ENCODE measurements around the gene CSGALNACT2.
A peak's percentile ranks its signal among the peaks of the same experiment; 100 is the strongest.

Gene CSGALNACT2

DNA sequence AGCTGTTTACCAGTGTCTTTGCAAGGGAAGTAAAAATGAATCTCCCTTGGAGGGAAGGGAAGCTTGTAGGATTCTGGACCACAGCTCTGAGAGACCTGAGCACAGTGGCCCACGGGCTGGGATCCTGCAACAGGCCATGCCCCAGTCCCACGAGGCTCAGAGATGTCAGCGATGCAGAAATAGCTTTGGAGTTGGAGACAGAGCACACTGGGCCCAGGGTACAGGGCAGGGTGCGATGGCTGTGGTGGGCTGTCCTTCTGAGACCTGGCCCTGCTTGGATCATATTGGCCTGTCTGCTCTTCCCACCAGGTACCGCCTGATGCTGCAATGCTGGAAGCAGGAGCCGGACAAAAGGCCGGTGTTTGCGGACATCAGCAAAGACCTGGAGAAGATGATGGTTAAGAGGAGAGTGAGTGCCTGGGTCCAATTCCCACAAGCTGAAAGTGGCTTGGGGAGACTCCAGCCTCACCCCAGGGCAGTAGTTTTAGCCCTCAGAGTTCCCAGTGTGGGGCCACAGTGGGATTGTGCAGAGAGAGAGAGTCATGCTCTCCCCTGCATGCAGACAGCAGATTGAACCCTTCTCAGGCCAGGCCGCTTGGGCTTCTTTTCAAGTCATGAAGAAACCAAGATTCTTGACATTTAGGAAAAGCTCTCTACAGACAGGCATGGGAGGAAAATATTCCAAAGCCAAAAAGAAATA is 13.5 kb upstream of the CSGALNACT2 start:
- no peak for DNase-seq

DNA sequence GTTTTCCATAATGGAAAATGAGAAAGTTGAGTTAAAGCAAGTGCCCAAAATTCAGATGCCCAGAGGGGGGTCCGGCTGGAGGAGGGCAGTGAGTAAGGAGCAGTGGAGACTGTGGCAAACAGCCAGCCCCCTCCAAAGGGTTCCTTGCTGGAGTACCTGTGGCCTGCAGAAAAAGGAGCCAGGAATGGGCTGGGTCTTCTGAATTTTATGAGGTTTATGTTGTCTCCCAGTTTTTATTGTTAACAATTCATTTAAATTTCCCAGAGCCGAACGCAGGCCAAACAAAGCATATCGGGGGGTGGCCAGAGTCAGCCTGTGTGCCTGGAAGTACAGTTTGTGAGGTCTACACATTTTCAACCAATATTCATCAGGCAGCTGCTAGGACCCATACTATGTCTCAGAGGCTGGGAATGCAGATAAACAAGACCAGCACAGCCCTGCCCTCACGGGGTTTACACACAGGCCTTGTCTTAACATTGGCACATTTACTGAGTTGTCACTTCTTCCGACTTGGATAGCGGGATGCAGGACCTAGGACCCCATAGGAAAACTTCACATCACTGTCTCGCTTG is 12.9 kb upstream of the CSGALNACT2 start:
- DNase-seq, result no peak

DNA sequence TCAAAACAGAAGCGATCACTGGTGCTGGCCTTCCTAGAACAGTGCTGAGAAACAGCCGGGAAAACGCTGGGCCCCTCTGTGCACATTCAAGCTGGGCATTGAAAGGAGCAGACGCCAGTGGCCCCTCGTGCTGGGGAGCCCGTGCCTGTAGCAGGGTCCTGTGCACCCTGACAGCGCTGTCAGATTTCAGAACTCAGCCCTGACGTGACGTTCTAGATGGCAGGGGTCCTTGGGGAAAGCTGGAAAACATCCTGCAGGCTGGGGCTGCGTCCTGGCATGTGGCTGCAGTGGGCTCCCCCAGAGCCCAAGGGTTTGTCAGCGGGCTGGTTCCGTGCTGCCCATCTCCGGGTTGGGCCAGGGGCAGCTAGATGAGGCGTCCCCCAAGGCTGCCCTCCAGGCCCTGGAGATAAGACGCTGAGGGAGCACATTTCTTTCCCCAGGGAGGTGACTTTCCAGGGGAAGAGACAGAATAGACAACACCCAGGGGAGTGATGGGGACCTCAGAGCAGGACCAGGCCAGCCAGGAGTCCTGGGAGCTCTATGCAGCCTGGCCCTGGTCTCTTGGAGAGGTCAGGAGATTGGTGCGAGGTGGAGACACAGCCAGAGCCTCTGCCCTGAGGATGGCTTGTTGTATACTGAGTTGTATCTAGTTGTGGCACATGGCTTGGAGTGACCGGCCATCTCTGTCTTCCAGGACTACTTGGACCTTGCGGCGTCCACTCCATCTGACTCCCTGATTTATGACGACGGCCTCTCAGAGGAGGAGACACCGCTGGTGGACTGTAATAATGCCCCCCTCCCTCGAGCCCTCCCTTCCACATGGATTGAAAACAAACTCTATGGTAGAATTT is 12.1 kb upstream of the CSGALNACT2 start:
- no peak for DNase-seq

DNA sequence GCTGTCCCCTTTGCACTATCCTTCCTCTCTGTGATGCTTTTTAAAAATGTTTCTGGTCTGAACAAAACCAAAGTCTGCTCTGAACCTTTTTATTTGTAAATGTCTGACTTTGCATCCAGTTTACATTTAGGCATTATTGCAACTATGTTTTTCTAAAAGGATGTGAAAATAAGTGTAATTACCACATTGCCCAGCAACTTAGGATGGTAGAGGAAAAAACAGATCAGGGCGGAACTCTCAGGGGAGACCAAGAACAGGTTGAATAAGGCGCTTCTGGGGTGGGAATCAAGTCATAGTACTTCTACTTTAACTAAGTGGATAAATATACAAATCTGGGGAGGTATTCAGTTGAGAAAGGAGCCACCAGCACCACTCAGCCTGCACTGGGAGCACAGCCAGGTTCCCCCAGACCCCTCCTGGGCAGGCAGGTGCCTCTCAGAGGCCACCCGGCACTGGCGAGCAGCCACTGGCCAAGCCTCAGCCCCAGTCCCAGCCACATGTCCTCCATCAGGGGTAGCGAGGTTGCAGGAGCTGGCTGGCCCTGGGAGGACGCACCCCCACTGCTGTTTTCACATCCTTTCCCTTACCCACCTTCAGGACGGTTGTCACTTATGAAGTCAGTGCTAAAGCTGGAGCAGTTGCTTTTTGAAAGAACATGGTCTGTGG is 11.4 kb upstream of the CSGALNACT2 start:
- no peak for DNase-seq

DNA sequence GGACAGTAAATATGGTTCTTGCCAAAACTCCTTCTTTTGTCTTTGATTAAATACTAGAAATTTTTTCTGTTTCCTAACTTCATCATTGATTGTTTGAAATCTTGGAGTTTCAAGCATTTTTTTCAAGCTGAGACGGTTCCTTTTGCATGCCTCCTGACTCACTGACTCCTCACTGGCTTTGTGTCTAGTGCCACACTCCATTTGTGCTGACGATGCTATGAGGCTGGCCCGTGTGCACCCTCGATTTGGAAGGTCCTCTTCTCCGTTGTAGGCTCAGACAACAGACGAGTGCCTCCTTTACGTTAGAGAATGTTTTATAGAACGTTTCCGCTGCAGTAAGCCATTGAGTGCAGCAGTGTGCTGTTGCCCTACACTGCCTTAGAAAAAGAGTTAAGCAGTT is 10.8 kb upstream of the CSGALNACT2 start:
- DNase-seq, result no peak

DNA sequence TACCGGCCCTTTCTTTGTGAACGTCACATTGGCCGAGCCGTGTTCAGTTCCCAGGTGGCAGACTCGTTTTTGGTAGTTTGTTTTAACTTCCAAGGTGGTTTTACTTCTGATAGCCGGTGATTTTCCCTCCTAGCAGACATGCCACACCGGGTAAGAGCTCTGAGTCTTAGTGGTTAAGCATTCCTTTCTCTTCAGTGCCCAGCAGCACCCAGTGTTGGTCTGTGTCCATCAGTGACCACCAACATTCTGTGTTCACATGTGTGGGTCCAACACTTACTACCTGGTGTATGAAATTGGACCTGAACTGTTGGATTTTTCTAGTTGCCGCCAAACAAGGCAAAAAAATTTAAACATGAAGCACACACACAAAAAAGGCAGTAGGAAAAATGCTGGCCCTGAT is 9.9 kb upstream of the CSGALNACT2 start:
- DNase-seq, result no peak

DNA sequence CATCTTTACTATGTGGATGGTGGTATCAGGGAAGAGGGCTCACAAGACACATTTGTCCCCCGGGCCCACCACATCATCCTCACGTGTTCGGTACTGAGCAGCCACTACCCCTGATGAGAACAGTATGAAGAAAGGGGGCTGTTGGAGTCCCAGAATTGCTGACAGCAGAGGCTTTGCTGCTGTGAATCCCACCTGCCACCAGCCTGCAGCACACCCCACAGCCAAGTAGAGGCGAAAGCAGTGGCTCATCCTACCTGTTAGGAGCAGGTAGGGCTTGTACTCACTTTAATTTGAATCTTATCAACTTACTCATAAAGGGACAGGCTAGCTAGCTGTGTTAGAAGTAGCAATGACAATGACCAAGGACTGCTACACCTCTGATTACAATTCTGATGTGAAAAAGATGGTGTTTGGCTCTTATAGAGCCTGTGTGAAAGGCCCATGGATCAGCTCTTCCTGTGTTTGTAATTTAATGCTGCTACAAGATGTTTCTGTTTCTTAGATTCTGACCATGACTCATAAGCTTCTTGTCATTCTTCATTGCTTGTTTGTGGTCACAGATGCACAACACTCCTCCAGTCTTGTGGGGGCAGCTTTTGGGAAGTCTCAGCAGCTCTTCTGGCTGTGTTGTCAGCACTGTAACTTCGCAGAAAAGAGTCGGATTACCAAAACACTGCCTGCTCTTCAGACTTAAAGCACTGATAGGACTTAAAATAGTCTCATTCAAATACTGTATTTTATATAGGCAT is 9.1 kb upstream of the CSGALNACT2 start:
- DNase-seq, result peak; percentile 18

DNA sequence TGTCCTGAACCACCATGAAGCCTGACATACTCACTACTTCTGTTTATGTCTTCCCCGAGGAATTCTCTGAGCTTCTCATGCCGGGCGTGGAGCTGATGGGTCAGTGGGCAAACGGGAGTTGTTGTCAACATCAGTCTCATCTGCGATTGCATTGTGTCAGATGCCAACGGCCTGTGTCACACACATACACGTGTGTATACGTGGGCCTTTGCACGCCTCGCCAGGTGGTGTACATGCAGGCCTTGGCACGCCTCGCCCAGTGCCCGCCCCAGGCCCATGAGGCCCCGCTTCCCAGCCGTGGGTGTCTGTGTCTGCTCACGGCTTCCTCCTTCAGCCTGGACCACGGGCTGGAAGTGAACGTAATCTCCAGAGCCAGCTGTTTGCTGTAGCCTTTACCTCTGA is 7.5 kb upstream of the CSGALNACT2 start:
- DNase-seq, result no peak

DNA sequence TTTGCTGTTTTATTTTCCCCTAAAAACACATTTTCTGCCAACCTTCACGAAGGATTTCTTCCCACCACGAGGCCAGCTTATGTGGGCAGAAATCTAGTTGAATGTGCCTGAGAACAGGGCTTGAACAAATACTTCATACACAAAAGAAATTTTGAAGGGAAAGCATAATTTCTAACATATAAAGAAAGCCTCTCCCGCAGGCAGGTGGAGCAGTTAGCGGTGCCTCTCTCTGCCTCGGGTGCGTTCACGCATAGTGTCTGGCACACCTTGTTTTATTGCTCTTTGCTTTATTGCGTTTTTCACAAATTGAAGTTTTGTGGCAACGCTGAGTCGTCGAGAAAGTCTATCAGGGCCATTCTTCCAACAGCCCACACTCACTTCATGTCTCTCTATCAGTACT is 7.0 kb upstream of the CSGALNACT2 start:
- DNase-seq, result no peak

DNA sequence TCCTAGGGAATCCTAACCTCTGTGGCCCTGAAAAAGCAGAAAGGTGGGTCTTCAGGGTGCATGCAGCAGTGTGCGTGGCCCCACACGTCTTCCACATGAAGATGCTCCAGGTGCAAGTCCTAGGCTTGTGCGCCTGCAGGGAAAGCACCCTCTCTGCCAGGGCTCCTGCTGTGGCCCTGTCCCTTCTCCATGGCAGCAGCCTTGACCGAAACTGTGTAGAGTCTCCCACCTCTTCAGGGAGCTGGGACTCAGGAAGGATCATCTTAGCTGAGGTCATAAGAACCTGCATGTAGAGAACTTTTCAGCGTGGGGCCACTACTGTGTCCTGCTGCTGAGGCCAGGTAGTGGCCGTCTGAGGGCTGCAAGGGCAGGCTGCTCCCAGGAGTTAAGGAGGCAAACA is 6.3 kb upstream of the CSGALNACT2 start:
- no peak for DNase-seq

DNA sequence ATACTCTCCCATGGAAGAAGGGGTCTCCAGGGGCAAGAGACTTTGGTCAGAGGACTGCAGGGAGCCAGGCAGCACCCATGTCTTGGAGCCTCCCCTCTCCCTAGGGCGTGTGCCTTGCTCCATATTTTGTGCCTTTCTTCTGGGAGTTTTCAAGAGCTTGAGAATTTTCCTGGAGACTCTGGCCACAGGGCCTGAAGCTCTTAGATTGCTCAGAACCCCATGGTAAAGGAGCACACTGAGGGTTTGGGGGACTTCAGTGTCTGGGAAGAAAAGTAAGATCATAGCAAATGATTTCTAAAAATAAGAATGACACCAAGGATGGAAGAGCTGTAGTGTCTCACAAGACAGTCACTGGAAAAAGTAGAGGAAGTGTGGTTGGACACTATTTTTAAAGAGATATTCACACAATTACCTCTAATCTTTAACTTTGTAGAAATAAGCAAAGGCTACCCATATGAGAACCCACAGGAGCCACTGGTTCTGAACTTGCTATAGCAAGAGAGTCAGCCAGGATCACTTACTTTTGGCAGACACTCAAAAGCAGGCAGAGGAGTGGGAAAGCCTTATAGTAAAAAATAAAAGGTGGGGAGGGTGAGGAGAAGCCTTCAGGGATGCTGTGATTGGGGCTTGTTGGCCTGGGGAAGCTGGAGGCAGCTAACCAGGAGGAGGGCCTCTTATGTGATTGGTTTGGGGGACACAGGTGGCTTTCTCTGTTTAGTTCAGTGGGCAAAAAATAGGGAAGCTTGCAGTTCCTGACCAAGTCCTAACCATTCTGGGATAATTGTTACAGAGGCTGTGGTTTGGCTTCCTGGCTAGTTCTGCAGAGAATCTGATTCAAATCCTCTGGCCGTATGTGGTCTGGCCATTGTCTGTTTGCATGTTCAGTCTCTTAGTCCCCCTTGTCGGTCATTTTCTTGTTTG is 5.1 kb upstream of the CSGALNACT2 start:
- DNase-seq, result no peak

DNA sequence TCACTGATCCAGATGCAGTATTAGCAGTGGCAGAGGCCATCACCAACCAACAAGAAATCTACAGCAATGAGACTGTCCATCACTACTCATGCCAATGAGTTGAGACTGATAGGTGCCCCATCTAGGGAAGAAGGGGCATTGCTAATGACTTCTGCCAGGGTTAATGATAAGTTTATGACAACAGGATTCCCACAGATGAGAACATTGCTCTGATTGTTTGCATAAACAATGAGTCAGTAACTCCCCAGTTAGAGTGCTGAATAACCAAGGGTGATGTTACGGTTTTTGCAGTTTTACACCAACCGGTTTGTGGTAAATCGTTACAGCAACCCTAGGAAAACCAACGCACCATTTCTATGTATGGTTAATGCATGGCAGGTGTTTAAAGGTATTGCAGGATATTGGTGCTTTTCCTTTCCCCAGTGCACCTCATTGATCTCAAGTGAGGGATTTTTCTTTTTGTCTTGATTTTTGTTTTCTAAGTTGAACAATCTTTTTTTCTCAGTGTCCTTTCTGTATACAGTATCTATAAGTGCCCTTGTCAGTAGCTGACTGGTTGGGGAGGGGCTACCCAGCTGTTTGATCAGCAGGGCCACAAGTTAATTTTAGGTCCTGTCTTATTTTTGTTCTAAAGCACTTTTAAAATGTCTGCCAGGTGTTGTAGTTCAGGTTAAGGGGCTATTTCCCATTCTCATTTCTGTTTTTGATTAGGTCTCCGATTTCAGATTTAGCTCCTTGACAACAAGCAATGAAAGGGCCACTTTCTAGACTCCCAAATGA is 3.9 kb upstream of the CSGALNACT2 start:
- DNase-seq, result no peak

DNA sequence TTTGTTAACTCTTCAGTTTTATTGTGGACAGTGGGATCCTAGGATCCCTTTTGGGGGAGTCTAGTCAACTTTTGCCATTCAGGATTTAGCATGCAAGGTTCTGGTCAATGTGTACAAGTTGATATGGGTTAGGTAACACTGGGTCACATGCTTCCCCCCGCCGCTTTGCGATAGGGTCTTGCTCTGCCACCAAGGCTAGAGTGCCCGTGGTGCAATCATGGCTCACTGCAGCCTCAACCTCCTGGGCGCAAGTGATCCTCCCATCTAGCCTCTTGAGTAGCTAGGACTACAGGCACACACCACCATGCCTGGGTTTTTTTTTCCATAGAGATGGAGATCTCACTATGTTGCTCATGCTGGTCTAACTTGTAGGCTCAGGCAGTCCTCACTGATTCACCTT is 3.2 kb upstream of the CSGALNACT2 start:
- DNase-seq, result no peak

DNA sequence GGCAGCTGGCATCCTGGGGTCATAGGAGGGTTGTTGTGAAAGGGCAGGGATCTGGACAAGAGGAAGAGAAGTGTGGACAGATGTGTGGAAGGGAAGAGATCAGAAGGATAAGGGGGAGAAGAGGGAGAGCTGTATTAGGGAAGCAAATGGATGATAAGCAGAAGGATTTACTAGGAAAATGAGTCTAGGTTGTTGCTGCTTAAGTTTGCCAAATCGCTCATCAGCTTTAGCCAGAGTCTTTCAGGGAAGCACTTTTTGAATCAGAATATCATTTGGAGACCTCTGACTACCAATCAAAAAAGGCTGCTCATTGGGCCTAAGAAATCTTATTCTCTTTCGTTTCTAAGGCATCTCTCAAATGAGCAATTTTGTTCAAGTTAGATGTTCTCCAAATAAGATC is 2.6 kb upstream of the CSGALNACT2 start:
- DNase-seq, result no peak

DNA sequence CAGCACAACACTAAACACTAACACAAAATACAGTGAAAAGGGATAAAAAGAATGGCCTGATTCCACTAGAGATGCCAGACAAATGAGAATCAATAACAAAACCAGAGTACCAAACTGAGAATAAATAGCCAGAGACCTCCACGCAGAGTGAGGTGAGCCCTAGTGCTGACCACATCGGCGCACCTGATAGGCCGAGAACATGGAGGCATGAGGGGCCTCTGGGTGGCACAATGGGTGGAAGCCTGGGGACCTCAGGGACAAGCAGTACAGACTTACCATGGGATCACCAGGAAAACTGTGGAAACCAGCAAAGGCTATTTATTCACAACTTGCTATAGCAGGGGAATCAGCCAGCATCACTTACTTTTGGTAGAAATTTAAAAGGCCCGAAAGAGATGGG is 1.8 kb upstream of the CSGALNACT2 start:
- DNase-seq, result no peak

DNA sequence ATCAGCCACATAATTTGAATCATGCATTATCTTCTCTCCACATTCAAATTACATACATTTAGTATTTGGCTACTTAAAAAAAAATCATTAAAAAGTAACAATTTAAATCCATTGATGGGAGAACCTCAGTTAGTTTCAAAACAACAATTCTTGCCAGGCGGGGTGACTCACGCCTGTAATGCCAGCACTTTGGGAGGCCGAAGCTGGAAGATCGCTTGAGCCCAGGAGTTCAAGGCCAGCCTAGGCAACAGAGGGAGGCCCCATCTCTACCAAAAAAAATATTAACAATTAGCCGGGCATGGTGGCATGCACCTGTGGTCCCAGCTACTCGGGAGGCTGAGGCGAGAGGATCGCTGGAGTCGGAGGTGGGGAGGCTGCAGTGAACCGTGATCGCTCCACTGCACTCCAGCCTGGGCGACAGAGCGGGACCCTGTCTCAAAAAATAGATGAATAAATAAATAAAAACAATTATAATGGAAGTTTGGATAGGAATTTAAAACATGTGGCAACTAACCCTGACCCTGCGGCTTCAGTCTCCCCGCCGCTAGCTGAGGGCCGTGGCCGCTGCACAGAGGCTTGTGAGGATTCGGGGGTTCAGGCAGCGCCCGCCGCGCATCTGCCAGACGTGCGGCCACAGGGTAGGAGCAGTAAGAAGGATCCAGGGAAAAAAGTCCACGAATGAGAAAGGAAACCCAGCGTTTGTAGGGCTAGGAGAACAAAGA is 1.1 kb upstream of the CSGALNACT2 start:
- DNase-seq, result no peak

DNA sequence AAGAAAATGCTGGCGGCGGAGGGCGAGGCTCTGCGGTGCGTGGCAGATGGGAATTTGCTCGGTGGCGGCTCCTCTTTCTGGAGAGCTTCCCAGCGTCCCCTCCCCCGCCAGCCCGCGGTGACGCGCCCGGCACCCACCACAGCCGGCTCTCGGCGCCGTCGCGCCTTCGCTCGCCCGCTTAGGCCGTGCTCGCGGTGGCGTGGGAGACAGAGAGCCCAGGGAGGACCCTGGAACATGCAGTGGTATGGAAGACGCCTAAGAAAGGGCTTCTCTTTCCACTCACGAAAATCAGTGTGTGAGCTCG is 576 bp upstream of the CSGALNACT2 start:
- no peak for DNase-seq

DNA sequence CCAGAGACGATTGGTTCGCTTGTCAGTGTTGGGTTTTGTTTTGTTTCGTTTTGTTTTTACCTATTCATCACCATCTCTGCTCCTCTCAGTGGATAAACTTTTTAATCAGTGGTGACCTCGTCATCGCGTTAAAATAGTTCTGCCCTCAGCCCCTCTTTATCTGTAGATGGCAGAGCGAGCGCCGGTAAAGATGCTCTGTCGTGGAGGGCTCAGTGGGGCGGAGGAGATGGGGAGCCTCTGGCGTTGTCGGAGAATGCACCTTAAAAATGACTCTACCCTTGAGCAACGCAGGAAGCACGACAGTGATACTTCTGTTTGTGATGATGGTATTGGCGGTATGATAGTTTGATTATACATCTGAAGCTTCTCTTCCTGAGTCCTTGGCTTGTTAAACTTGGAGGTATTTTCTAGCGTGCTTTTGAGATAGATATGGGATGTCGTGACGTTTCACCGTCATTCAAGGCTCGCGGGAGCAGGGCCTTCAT is 554 bp downstream of the CSGALNACT2 start:
- peak; percentile 29 for DNase-seq

DNA sequence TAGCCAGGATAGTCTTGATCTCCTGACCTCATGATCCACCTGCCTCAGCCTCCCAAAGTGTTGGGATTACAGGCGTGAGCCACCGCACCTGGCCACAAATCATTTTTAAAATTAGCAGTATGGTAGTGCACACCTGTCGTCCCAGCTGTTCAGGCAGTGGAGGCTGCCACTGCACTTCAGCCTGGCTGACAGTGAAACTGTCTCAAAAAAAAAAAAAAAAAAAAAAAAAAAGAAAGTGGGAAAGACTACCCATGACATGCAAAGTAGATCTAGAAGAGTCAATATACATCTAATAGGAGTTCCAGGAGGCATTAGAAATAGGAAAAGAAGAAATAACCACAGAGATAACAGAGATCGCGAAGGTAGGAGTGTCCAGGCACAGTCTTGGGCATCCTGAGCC is 3.2 kb downstream of the CSGALNACT2 start:
- DNase-seq, result no peak

DNA sequence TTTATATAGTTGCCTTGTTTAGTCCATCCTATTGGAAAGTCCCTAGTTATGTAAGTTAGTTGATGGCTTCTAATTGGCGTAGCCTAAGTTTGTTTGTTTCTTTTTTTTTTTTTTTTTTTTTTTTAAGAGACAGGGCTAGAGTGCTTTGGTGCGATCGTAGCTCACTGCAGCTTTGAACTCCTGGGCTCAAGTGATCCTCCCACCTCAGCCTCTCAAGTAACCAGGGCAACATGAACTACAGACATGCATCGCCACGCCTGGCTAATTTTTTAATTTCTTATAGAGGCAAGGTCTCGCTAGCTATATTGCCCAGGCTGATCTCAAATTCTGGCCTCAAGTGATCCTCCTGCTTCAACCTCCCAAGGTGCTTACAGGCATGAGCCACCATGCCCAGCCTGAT is 7.1 kb downstream of the CSGALNACT2 start:
- DNase-seq, result no peak

Measured in T1000 (cell line).